GM12864 (cell line): Measurements from ENCODE around the gene TMEM184A.
A peak's percentile ranks its signal among the peaks of the same experiment; 100 is the strongest.

Experiments used
- DNase-seq: peaks from one replicate; pipeline ENCODE4 v3.0.0-alpha.2; 2011; ENCODE audit warnings: low read depth
- H3K4me3 ChIP-seq: 2 replicates; pipeline ENCODE4 v1.5.1; 2011; ENCODE audit warnings: mild to moderate bottlenecking, low read depth, low read length, control low read depth
- TF ChIP-seq, protein P1 (sequence below): IDR thresholded peaks from 2 replicates; pipeline ENCODE4 v1.5.1; 2011; ENCODE audit warnings: low read depth, mild to moderate bottlenecking, moderate library complexity, low read length, control low read depth, inconsistent platforms; ENCODE audit errors: missing control alignments

TMEM184A gene

DNA sequence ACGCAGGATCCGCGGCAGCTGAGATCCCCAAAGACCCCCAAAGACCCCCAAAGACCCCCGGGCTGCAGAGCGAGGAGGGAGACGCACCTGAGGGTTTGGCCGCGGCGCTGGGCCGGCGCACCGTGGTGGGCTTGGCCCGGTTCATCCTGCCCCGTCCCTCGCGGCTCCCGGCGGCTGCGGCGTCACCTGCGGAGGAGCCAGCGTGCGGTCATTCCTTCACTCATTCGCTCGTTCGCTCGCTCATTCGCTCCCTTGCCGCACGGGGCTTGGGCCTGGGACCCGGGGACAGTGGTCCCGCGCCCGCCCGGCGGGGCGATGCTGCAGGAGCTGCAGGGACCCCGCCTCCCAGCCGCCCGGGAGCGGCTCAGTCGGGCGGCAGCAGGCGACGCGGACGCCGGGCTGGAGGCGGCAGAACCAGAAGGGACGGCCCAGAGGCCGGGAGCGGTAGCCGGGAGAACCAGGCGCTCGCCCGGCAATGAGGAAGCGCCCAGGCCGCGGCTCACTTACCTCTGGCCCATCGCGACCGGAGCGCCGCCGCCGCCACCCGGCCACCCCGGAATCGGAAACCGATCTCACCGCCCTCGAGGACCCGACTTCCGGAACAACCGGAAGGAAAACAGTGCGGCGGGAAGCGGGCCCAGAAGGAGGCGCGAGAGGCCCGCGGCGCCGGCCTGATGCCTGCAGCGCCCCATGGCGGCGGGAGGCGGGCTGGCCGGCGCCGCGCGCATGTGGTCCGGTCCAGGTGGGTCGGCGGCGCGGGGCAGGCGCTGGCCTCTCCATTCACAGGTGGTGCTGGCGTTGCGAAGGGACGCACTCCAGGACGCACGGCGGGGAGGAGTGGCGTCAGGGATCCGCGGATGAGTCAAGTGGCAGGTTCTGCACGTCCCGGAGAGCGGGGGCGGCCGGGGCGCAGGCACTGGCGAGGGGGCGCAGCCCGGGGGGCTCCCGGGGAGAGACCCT is 51.9 kb downstream of the TMEM184A start, which contains the start of gene INTS1:
Gene INTS1 (minus strand): TSS at position 574 of the 960 bp plus-strand sequence. CDS start 429 bp downstream, at position 145.
- TF ChIP-seq, protein P1, sequence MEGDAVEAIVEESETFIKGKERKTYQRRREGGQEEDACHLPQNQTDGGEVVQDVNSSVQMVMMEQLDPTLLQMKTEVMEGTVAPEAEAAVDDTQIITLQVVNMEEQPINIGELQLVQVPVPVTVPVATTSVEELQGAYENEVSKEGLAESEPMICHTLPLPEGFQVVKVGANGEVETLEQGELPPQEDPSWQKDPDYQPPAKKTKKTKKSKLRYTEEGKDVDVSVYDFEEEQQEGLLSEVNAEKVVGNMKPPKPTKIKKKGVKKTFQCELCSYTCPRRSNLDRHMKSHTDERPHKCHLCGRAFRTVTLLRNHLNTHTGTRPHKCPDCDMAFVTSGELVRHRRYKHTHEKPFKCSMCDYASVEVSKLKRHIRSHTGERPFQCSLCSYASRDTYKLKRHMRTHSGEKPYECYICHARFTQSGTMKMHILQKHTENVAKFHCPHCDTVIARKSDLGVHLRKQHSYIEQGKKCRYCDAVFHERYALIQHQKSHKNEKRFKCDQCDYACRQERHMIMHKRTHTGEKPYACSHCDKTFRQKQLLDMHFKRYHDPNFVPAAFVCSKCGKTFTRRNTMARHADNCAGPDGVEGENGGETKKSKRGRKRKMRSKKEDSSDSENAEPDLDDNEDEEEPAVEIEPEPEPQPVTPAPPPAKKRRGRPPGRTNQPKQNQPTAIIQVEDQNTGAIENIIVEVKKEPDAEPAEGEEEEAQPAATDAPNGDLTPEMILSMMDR = peak; percentile 72
- peak within 1 kb of the TSS; percentile 91 for H3K4me3 ChIP-seq
- peak; percentile 69 for DNase-seq

DNA sequence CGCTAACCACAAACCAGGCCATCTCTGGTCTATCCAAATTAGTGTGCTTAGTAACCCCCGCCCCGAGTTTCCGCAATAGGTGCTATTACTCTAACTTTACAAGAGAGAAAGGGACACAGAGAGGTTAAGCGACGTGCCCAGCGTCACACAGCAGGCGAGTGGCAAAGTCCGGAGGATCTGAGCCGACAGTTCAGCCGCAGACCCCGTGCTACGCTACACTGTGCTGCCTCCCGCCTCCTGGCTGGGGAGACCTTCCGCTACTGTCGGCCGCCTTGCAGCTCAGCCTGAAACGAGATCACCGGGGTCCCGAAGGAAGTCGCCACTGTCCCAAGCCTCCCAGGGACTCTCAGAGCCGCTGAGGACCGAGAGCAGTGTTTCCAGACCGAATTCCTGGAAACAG is 52.6 kb downstream of the TMEM184A start:
- no peak for DNase-seq
- H3K4me3 ChIP-seq = peak overlapping the region; percentile 91
- TF ChIP-seq, protein P1 = no peak

DNA sequence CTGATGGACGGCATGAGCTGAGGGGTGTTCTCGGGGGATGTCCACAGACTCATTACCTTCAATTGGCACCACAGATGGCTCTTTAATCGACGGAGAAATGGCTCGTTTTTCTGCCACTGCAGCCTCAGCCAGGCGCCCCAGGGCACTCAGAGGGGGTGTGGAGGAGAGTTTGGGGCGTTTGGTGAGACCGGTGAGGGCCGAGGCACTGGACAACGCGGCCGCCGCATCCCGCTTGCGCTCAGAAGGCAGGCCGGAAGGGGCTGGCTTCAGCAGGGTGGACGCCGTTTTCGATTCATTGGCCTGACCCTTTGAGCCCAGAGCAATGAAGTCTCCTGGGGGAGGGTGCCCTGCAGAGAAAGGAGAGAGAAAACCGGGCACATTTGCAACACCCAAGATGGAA is 53.2 kb downstream of the TMEM184A start:
- TF ChIP-seq, protein P1 = no peak
- DNase-seq = no peak
- peak overlapping the region; percentile 91 for H3K4me3 ChIP-seq

DNA sequence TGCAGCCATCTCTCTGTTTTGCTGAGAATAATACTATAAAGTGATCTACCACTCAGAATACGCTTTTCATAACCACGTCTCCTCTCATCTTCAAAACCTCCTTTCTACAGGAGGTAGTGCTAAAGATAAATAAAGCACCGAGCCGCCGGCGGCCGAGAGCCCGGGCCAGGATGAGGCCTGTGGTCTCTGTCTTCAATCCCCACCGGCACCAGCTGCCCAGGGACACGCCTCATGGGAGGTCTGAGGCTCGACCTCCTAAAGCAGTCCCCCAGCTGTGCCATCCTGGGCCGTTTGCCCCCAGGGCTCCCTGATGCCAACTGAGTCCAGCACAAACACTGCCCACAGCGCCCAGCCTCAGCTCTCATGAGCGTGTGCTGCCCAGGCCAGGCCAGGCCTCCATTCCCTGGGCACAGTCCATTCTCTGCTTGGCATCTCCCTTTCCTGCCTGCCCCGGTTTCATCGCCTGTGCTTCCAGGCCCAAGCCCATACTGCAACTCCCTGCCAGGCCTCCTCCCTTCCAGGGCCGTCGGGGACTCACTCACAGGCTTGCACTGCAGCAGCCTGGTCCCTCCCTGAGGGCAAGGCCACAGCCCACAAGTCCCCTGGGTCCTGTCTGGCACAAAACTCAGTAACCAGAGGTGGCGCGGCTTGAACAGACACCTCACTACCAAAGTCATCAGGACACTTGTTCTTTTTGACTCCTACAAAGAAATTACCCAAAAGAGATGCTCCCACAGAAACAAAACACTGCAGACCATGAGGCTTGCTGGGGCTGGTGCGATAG is 54.3 kb downstream of the TMEM184A start:
- TF ChIP-seq, protein P1 = no peak
- no peak overlapping the region for H3K4me3 ChIP-seq
- no peak for DNase-seq

DNA sequence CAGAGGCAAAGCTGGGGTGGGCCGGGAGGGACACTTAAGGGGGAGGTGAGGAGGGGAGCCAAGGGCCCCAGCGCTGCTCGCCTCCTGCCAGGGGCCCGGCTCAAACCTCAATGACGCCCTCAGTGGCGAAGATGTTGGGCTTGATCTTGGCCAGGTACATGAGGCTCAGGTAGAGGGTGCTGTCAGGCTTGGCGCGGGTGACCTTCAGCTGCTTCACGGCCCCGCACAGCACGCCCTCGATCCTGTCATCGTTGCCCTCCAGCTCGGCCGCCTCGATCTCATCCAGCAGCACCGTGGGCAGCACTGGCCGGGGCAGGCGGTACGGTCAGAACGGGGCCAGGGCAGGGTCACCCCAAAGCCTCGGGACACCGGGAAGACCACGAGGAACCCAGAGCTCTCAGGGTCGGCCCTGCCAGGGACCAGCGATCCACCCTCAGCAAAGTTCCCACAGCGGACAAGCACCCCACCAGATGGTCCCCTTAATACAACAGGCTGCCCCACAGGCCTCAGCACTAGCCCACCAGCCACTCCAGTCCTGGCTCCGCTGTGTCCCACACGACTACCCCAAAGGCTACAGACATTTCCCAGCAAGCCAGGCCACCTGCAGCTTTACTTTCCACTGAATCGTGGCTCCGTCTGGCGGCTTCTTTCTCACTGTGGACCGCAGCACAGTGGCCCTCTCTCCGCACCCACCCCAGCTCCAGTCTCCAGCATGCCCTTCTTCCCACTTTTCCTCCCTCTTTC is 55.8 kb downstream of the TMEM184A start:
- no peak overlapping the region for H3K4me3 ChIP-seq
- DNase-seq = no peak
- TF ChIP-seq, protein P1 = no peak

DNA sequence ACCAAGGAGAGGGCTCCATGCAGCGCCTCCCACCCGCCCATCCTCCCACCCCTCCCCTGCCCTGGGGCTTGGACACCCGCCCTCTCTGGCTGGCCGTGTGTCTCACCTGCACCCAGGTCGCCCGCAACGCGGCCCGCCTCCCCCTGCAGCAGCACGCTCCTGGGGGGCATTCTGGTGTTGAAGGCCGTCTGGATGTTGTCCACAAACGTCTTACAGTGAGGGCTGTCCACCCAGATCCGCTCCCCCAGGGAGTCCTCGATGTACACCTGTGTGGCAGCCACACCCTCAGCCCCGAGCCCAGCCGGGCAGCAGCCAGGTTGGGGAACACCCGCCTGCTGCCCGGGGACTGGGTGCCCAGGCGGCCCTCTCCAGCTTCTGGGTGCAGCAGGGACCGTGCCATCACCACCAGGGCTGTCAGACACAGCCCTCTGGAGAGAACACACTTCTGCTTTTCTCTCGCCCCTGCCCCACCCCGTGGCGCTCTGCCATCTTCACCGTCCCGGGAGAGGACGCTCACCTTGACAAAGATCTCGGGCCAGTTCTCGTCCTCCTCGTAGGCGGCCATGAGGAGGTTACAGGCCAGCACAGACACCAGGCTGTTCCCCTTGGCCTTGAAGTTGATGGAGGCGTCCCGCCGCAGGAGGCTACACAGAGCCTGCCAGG is 56.5 kb downstream of the TMEM184A start:
- TF ChIP-seq, protein P1 = no peak
- DNase-seq = no peak
- H3K4me3 ChIP-seq = no peak overlapping the region
